ENCODE data around the gene MSH5. TPM values are rescaled to one million over a fixed set of nuclear protein-coding genes. Genes with fewer than 3 reads are reported as not detected.
A peak's percentile ranks its signal among the peaks of the same experiment; 100 is the strongest.

MSH5 gene
- total and polyA plus RNA-seq, 9 of the 15 experiments (the other 6 are each of a cell fraction or from before 2014, with no cell fraction given), result 12.5 to 104 (median 46.6) TPM

DNA sequence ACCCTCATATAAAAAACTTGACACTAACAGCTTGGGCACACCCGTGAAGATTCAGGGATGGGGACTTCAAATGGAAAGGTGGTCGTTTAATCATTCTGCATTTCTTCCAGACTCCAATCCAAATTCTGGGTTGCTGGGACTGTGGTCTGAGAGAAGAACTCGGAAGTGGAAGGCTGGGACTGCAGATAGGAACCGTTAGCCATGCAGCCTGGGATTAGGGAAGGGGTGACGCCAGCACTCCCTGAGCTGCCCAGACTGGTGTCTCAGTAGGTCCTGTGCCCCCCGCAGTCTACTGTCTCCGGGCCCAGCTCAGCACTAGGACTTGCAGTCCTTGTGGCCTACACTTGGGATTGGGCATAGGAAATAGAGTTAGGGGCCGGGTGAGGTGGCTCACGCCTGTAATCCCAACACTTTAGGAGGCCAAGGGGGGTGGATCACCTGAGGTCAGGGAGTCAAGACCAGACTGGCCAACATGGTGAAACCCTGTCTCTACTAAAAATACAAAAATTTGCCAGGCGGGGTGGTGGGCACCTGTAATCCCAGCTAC, 3.0 kb upstream of the MSH5 start (continued):
- TF ChIP-seq, protein P1, sequence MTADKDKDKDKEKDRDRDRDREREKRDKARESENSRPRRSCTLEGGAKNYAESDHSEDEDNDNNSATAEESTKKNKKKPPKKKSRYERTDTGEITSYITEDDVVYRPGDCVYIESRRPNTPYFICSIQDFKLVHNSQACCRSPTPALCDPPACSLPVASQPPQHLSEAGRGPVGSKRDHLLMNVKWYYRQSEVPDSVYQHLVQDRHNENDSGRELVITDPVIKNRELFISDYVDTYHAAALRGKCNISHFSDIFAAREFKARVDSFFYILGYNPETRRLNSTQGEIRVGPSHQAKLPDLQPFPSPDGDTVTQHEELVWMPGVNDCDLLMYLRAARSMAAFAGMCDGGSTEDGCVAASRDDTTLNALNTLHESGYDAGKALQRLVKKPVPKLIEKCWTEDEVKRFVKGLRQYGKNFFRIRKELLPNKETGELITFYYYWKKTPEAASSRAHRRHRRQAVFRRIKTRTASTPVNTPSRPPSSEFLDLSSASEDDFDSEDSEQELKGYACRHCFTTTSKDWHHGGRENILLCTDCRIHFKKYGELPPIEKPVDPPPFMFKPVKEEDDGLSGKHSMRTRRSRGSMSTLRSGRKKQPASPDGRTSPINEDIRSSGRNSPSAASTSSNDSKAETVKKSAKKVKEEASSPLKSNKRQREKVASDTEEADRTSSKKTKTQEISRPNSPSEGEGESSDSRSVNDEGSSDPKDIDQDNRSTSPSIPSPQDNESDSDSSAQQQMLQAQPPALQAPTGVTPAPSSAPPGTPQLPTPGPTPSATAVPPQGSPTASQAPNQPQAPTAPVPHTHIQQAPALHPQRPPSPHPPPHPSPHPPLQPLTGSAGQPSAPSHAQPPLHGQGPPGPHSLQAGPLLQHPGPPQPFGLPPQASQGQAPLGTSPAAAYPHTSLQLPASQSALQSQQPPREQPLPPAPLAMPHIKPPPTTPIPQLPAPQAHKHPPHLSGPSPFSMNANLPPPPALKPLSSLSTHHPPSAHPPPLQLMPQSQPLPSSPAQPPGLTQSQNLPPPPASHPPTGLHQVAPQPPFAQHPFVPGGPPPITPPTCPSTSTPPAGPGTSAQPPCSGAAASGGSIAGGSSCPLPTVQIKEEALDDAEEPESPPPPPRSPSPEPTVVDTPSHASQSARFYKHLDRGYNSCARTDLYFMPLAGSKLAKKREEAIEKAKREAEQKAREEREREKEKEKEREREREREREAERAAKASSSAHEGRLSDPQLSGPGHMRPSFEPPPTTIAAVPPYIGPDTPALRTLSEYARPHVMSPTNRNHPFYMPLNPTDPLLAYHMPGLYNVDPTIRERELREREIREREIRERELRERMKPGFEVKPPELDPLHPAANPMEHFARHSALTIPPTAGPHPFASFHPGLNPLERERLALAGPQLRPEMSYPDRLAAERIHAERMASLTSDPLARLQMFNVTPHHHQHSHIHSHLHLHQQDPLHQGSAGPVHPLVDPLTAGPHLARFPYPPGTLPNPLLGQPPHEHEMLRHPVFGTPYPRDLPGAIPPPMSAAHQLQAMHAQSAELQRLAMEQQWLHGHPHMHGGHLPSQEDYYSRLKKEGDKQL (CRISPR knock-in tag; IDR thresholded peaks at IDR 0.05; ENCODE audit: borderline replicate concordance), result no peak
- no peak for TF ChIP-seq TBL1XR1 (IDR thresholded peaks at IDR 0.05; ENCODE audit: low read length in 2 of 2)
- TF ChIP-seq, protein P2, sequence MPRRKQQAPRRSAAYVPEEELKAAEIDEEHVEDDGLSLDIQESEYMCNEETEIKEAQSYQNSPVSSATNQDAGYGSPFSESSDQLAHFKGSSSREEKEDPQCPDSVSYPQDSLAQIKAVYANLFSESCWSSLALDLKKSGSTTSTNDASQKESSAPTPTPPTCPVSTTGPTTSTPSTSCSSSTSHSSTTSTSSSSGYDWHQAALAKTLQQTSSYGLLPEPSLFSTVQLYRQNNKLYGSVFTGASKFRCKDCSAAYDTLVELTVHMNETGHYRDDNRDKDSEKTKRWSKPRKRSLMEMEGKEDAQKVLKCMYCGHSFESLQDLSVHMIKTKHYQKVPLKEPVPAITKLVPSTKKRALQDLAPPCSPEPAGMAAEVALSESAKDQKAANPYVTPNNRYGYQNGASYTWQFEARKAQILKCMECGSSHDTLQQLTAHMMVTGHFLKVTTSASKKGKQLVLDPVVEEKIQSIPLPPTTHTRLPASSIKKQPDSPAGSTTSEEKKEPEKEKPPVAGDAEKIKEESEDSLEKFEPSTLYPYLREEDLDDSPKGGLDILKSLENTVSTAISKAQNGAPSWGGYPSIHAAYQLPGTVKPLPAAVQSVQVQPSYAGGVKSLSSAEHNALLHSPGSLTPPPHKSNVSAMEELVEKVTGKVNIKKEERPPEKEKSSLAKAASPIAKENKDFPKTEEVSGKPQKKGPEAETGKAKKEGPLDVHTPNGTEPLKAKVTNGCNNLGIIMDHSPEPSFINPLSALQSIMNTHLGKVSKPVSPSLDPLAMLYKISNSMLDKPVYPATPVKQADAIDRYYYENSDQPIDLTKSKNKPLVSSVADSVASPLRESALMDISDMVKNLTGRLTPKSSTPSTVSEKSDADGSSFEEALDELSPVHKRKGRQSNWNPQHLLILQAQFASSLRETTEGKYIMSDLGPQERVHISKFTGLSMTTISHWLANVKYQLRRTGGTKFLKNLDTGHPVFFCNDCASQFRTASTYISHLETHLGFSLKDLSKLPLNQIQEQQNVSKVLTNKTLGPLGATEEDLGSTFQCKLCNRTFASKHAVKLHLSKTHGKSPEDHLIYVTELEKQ (CRISPR knock-in tag; IDR thresholded peaks at IDR 0.05), result 0 out of 2 replicates have a peak, but pooled peaks have one; percentile 60
- TF ChIP-seq FUS (optimal IDR thresholded peaks at IDR 0.05; ENCODE audit: low read depth, low read length), result no peak
- TF ChIP-seq CHD1 (IDR thresholded peaks at IDR 0.05; ENCODE audit: low read length), result no peak
- no peak for TF ChIP-seq HDAC1 (IDR thresholded peaks at IDR 0.05)
- TF ChIP-seq, protein P3, sequence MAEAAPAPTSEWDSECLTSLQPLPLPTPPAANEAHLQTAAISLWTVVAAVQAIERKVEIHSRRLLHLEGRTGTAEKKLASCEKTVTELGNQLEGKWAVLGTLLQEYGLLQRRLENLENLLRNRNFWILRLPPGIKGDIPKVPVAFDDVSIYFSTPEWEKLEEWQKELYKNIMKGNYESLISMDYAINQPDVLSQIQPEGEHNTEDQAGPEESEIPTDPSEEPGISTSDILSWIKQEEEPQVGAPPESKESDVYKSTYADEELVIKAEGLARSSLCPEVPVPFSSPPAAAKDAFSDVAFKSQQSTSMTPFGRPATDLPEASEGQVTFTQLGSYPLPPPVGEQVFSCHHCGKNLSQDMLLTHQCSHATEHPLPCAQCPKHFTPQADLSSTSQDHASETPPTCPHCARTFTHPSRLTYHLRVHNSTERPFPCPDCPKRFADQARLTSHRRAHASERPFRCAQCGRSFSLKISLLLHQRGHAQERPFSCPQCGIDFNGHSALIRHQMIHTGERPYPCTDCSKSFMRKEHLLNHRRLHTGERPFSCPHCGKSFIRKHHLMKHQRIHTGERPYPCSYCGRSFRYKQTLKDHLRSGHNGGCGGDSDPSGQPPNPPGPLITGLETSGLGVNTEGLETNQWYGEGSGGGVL (CRISPR knock-in tag; IDR thresholded peaks at IDR 0.05), result no peak
- no peak for TF ChIP-seq MYC (IDR thresholded peaks at IDR 0.05; ENCODE audit: low read depth, low read length)
- TF ChIP-seq MYC (CRISPR knock-in tag; IDR thresholded peaks at IDR 0.05; ENCODE audit: borderline replicate concordance, low read depth), result peak; percentile 74; the same call in 1 of the 2 replicates
- peak; percentile 9; the same call in 1 of the 2 replicates for TF ChIP-seq PTRF (tag; IDR thresholded peaks at IDR 0.05)
- no peak for TF ChIP-seq THRAP3 (IDR thresholded peaks at IDR 0.05; ENCODE audit: borderline replicate concordance)
- TF ChIP-seq, protein P4, sequence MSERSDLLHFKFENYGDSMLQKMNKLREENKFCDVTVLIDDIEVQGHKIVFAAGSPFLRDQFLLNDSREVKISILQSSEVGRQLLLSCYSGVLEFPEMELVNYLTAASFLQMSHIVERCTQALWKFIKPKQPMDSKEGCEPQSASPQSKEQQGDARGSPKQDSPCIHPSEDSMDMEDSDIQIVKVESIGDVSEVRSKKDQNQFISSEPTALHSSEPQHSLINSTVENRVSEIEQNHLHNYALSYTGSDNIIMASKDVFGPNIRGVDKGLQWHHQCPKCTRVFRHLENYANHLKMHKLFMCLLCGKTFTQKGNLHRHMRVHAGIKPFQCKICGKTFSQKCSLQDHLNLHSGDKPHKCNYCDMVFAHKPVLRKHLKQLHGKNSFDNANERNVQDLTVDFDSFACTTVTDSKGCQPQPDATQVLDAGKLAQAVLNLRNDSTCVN (CRISPR knock-in tag; IDR thresholded peaks at IDR 0.05), result no peak
- TF ChIP-seq, protein P5, sequence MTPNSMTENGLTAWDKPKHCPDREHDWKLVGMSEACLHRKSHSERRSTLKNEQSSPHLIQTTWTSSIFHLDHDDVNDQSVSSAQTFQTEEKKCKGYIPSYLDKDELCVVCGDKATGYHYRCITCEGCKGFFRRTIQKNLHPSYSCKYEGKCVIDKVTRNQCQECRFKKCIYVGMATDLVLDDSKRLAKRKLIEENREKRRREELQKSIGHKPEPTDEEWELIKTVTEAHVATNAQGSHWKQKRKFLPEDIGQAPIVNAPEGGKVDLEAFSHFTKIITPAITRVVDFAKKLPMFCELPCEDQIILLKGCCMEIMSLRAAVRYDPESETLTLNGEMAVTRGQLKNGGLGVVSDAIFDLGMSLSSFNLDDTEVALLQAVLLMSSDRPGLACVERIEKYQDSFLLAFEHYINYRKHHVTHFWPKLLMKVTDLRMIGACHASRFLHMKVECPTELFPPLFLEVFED (CRISPR knock-in tag; conservative IDR thresholded peaks at IDR 0.05), result 0 out of 2 replicates have a peak, but pooled peaks have one; percentile 14
- no peak for TF ChIP-seq ZNF444 (CRISPR knock-in tag; IDR thresholded peaks at IDR 0.05)
